K562 (cell line): Measurements from ENCODE around the gene ZNF420. TPM values are rescaled to one million over a fixed set of nuclear protein-coding genes. Genes with fewer than 3 reads are reported as not detected.
A peak's percentile ranks its signal among the peaks of the same experiment; 100 is the strongest.

Experiments
- ATAC-seq: fragments of 200-7000 bp; cut with Tn5 transposase; 3 replicates; pipeline ENCODE4 v1.9.1; 2020; ENCODE audit warnings: moderate library complexity
- BruUV-seq: library from RNA; stranded (reverse); fragments of 400-500 nt; replicated peaks from 2 replicates; lab custom pipeline; 2021; lab: Mats Ljungman, UMichigan
- CTCF ChIA-PET: fragments of 300-600 bp; formaldehyde crosslinking; extraction: SDS; loops from one replicate; lab custom pipeline; 2021; ENCODE audit warnings: low intra/inter-chr PET ratio; lab: Yijun Ruan, JAX
- POLR2A ChIA-PET: fragments of 300-600, 350-650 bp; sonication (Branson Sonifier 250); formaldehyde crosslinking; extraction: SDS; loops from one replicate; lab custom pipeline; 2021; ENCODE audit warnings: antibody characterized with exemption, inconsistent platforms; lab: Yijun Ruan, JAX
- DNase-seq, 4 experiments: peaks; one replicate each; pipeline versions ENCODE4 v3.0.0 to v3.0.0-alpha.2; 2011 to 2018; ENCODE audit warnings: low spot score in 3 of 4, mixed read lengths in 3 of 4; ENCODE audit errors: extremely low read depth in 1 of 4
- FAIRE-seq: peaks from 2 replicates; lab custom pipeline; 2011; peaks lifted over from hg19 to GRCh38; lab: Jason Lieb, UNC
- H2AFZ ChIP-seq: 2 replicates; pipeline ENCODE4 v1.6.0; 2011; ENCODE audit warnings: low read depth, low read length, control low read depth, inconsistent platforms
- H3K27ac ChIP-seq: fragments of 200-600 bp; 3 replicates; pipeline ENCODE4 v1.8.0; 2011; ENCODE audit warnings: low read depth, mild to moderate bottlenecking, control low read depth, inconsistent platforms, low read length, moderate library complexity, mixed read lengths; ENCODE audit errors: extremely low read depth
- H3K27me3 ChIP-seq, 2 experiments: fragments of 300-600 bp in 1 of 2; 2 replicates in 1 of 2; 3 replicates in 1 of 2; pipeline versions ENCODE4 v1.6.0 to v1.8.0; 2011; ENCODE audit warnings: inconsistent platforms in 2 of 2, low read length in 2 of 2, mild to moderate bottlenecking in 1 of 2, mixed read lengths in 1 of 2, moderate library complexity in 1 of 2; ENCODE audit not compliant: control insufficient read depth in 2 of 2, insufficient read depth in 2 of 2
- H3K36me3 ChIP-seq: fragments of 300-600 bp; 3 replicates; pipeline ENCODE4 v1.8.0; 2011; ENCODE audit warnings: mild to moderate bottlenecking, low read length, inconsistent platforms; ENCODE audit not compliant: control insufficient read depth, insufficient read depth
- H3K4me1 ChIP-seq, 2 experiments: fragments of 200-600 bp in 1 of 2; replicated peaks in 1 of 2; 2 replicates in 1 of 2; 3 replicates in 1 of 2; pipeline versions ENCODE4 v1.5.1 to v1.8.0; 2011; ENCODE audit warnings: inconsistent platforms in 2 of 2, low read length in 2 of 2, mild to moderate bottlenecking in 1 of 2, mixed read lengths in 1 of 2, moderate library complexity in 1 of 2; ENCODE audit not compliant: control insufficient read depth in 2 of 2, insufficient read depth in 2 of 2
- H3K4me2 ChIP-seq: 2 replicates; pipeline ENCODE4 v1.6.1; 2011; ENCODE audit warnings: low read length, control low read depth, inconsistent platforms, mixed read lengths; ENCODE audit not compliant: insufficient read depth
- H3K4me3 ChIP-seq: fragments of 200-600 bp; sonication (generic), shearing (Covaris generic); 2 replicates; pipeline ENCODE4 v1.5.1; 2016; ENCODE audit warnings: control low read depth, inconsistent platforms
- H3K79me2 ChIP-seq: fragments of 200-600 bp; 3 replicates; pipeline ENCODE4 v1.8.0; 2011; ENCODE audit warnings: low read length, inconsistent platforms; ENCODE audit not compliant: control insufficient read depth, insufficient read depth
- H3K9ac ChIP-seq, 2 experiments: 2 replicates each; pipeline versions ENCODE4 v1.6.0 to v1.6.1; 2011; ENCODE audit warnings: low read depth in 2 of 2, low read length in 2 of 2, control low read depth in 1 of 2, inconsistent platforms in 1 of 2, mild to moderate bottlenecking in 1 of 2, mixed read lengths in 1 of 2; ENCODE audit not compliant: insufficient read depth in 1 of 2
- H3K9me1 ChIP-seq: one replicate; pipeline ENCODE4 v1.6.0; 2011; ENCODE audit warnings: inconsistent platforms, mild to moderate bottlenecking, low read length, moderate library complexity; ENCODE audit not compliant: control insufficient read depth, insufficient read depth
- H3K9me3 ChIP-seq: replicated peaks from 2 replicates; pipeline ENCODE4 v1.5.1; 2011; ENCODE audit warnings: low read depth, low read length, inconsistent platforms; ENCODE audit not compliant: control insufficient read depth, insufficient read depth
- H4K20me1 ChIP-seq: replicated peaks from 2 replicates; pipeline ENCODE4 v1.6.1; 2011; ENCODE audit warnings: low read length, inconsistent platforms, mixed read lengths; ENCODE audit not compliant: control insufficient read depth, insufficient read depth
- COPS2 ChIP-seq: fragments of 450-650 bp; conservative IDR thresholded peaks from 2 replicates; pipeline ENCODE4 v1.6.1; 2016; ENCODE audit warnings: mild to moderate bottlenecking, moderate library complexity
- DDX20 ChIP-seq: fragments of 450-650 bp; IDR thresholded peaks from 2 replicates; pipeline ENCODE4 v1.6.1; 2016; ENCODE audit warnings: missing genetic modification characterization, low read depth, mild to moderate bottlenecking, missing compliant biosample characterization, moderate library complexity
- GTF2A2 ChIP-seq: IDR thresholded peaks from 2 replicates; pipeline ENCODE4 v1.6.1; 2016; ENCODE audit warnings: mild to moderate bottlenecking, missing genetic modification characterization, missing compliant biosample characterization
- HDAC8 ChIP-seq: fragments of 450-650 bp; IDR thresholded peaks from 2 replicates; pipeline ENCODE4 v1.6.1; 2016; ENCODE audit warnings: mild to moderate bottlenecking, missing genetic modification characterization, moderate library complexity, missing compliant biosample characterization
- HOMEZ ChIP-seq: fragments of 250-450 bp; sonication (Bioruptor Pico); IDR thresholded peaks from 2 replicates; pipeline ENCODE4 v1.4.0; 2020; ENCODE audit warnings: mild to moderate bottlenecking, moderate library complexity
- IRF9 ChIP-seq: fragments of 450-650 bp; IDR thresholded peaks from 2 replicates; pipeline ENCODE4 v1.6.1; 2016; ENCODE audit warnings: missing biosample characterization, missing genetic modification characterization
- MAFF ChIP-seq: IDR thresholded peaks from 2 replicates; pipeline ENCODE4 v1.6.1; 2012; ENCODE audit warnings: low read length, improper control_type of control experiment
- NELFE ChIP-seq: IDR thresholded peaks from 2 replicates; pipeline ENCODE4 v1.6.1; 2011; ENCODE audit warnings: mild to moderate bottlenecking; ENCODE audit not compliant: insufficient read depth, insufficient read length
- NFIC ChIP-seq: fragments of 450-650 bp; IDR thresholded peaks from 2 replicates; pipeline ENCODE4 v1.6.1; 2017; ENCODE audit warnings: mild to moderate bottlenecking, inconsistent platforms
- PYGO2 ChIP-seq: fragments of 450-650 bp; IDR thresholded peaks from 2 replicates; pipeline ENCODE4 v1.6.1; 2016; ENCODE audit warnings: mild to moderate bottlenecking, missing genetic modification characterization, moderate library complexity, missing compliant biosample characterization
- SMARCB1 ChIP-seq: IDR thresholded peaks from 2 replicates; pipeline ENCODE4 v1.6.1; 2011; ENCODE audit warnings: improper control_type of control experiment, low read depth; ENCODE audit not compliant: insufficient read length
- TEAD2 ChIP-seq: fragments of 450-650 bp; IDR thresholded peaks from 2 replicates; pipeline ENCODE4 v1.6.1; 2016; ENCODE audit warnings: missing genetic modification characterization, control low read depth, missing compliant biosample characterization
- ZFP1 ChIP-seq: fragments of 450-650 bp; formaldehyde crosslinking; IDR thresholded peaks from 2 replicates; pipeline ENCODE4 v1.4.0; 2020; ENCODE audit warnings: mild to moderate bottlenecking, mixed read lengths
- ZNF140 ChIP-seq: fragments of 250-450 bp; sonication (Bioruptor Pico); IDR thresholded peaks from 2 replicates; pipeline ENCODE4 v1.8.0; 2021; ENCODE audit warnings: moderate library complexity, mild to moderate bottlenecking, inconsistent platforms
- ZNF668 ChIP-seq: fragments of 250-450 bp; sonication (Bioruptor Pico); IDR thresholded peaks from 2 replicates; pipeline ENCODE4 v1.8.0; 2022; ENCODE audit warnings: mild to moderate bottlenecking, inconsistent platforms
- WGBS: fragments of 100-300 bp; shearing (Covaris generic); methylation state at CpG from one replicate; pipeline ENCODE4 v1.1.6; 2016; ENCODE audit warnings: low coverage, mixed read lengths; ENCODE audit not compliant: insufficient coverage; ENCODE audit errors: missing lambda C conversion rate; 5-methylcytosine and 5-hydroxymethylcytosine counted together
- in situ Hi-C: fragments of 300-500 bp; cut with MboI; formaldehyde crosslinking; loops from 4 replicates; pipeline ENCODE4 v1.15.0; 2018; ENCODE audit warnings: inconsistent platforms, mixed read lengths
- intact Hi-C: fragments of 100-400 bp; cut with micrococcal nuclease; formaldehyde crosslinking; loops from 2 replicates; pipeline ENCODE4 v1.14.2; 2022
- polyA plus RNA-seq, 8 experiments: library from polyadenylated mRNA; depleted of rRNA in 4 of 8; stranded (reverse) in 5 of 8; unstranded in 3 of 8; fragments of >200 nt; fragmentation: Nextera tagmentation in 2 of 8; fragmentation: Illumina TruSeq in 1 of 8; extraction: Ambion mirVana in 2 of 8; extraction: Trizol in 1 of 8; gene quantifications; 2 replicates each; pipeline versions ENCODE4 v1.2.1 to v1.2.3, GENCODE V29; 2011 to 2014; ENCODE audit warnings: inconsistent platforms in 1 of 8, missing spikeins in 1 of 8
- total RNA-seq, 7 experiments: library from RNA; depleted of rRNA in 6 of 7; stranded (reverse); fragments of >200 nt in 6 of 7; fragmentation: Illumina TruSeq in 2 of 7; extraction: Trizol in 2 of 7; gene quantifications; 2 replicates each; pipeline versions ENCODE4 v1.2.1 to v1.2.3, GENCODE V29; 2011 to 2021; ENCODE audit warnings: low replicate concordance in 1 of 7

Gene ZNF420
- total and polyA plus RNA-seq, 9 of the 15 experiments (the other 6 are each of a cell fraction or from before 2014, with no cell fraction given), result 2.6 to 7.2 (median 5.1) TPM

- TF ChIP-seq HOMEZ (no peak), ZFP1 (CRISPR knock-in tag) (no peak), NELFE (no peak), NFIC (no peak), HDAC8 (no peak), TEAD2 (tag) (no peak)
- TF ChIP-seq, all 486 proteins: peak for 0
Measured at GRCh38 chr19:37160153-37160552, 81.9 kb downstream of the ZNF420 start (continued).

- intact Hi-C loops, result no loop called here
- Histone ChIP-seq H3K36me3 (no peaks in the 10 kb centered on the region), H3K79me2 (no peaks in the 10 kb centered on the region), H3K9ac (no peak overlapping the region), H3K27ac (no peak overlapping the region), H3K27me3 (no peaks in the 10 kb centered on the region), H3K4me2 (no peak overlapping the region), H3K9me3 (no peaks in the 10 kb centered on the region), H2AFZ (no peak overlapping the region), H3K9me1 (no peaks in the 10 kb centered on the region), H3K4me1 (no peaks in the 10 kb centered on the region), H4K20me1 (no peaks in the 10 kb centered on the region), H3K4me3 (no peak overlapping the region)
- FAIRE-seq (no peak), ATAC-seq (no peak), DNase-seq (no peak)
- in situ Hi-C loops, result no loop called here
- BruUV-seq, result no TSS peak
- 31% methylated on average over 1 of the region's 1 CpG for WGBS
- ChIA-PET POLR2A (no interaction called here), CTCF (no interaction called here)
- TF ChIP-seq HOMEZ, result no peak
- TF ChIP-seq PYGO2, result no peak
- TF ChIP-seq ZNF140 (CRISPR knock-in tag), result no peak
- no peak for TF ChIP-seq IRF9 (tag)
- TF ChIP-seq COPS2, result no peak
- TF ChIP-seq SMARCB1, result no peak
- no peak for TF ChIP-seq ZNF668 (CRISPR knock-in tag)
- no peak for TF ChIP-seq GTF2A2 (tag)
- TF ChIP-seq MAFF, result peak; percentile 56; the same call in 1 of the 2 replicates
- TF ChIP-seq DDX20 (tag), result no peak
Measured at GRCh38 chr19:37165635-37166034, 87.4 kb downstream of the ZNF420 start.
